SH-SY5Y (cell line): ENCODE measurements around the gene PCYOX1L.

ENCODE experiments used
- GATA2 ChIP-seq: IDR thresholded peaks from 2 replicates; pipeline ENCODE4 v1.6.1; 2011; ENCODE audit warnings: mild to moderate bottlenecking, low read depth, low read length
- GATA3 ChIP-seq: IDR thresholded peaks from 2 replicates; pipeline ENCODE4 v1.6.1; 2011; ENCODE audit warnings: low read depth, mild to moderate bottlenecking, low read length, moderate library complexity

DNA sequence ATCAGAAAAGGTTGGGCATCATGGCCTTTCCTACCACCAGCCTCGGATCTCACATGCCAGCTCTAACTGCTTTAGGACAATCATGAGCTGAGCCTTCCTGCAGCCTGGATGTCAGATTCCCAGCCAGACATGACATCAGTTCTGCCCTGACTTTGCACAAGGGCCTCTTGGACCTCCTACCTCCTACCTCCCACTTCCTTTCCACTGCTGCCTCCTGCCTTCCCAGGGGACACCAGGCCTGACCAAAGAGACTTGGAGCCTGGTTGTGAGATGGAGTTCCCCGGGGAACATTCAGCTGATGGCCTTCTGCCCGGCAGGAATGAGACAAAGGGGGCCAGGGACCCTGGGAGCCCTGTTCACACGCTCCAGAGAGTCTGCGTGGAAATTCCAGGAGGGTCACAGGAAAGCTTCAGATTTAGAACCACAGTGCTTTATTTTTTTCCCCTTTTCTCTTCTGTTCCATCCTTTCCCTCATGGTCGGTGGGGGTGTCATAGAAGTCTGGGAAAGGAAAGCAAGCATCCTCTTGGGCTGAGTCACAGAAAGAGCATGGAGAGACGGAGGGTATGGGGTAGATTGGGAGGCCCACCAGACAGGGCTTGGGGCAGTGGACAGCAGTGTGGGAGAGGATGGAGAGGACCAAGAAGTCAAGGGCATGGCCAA lies 56.7 kb downstream of the PCYOX1L start:
- no peak for TF ChIP-seq GATA2
- no peak for TF ChIP-seq GATA3
